Muscle of arm (tissue), 12 donors: ENCODE measurements around the gene IL25. TPM values are rescaled to one million over a fixed set of nuclear protein-coding genes. Genes with fewer than 3 reads are reported as not detected.

Source experiments
- polyA plus RNA-seq, 12 donors: library from polyadenylated mRNA; unstranded; fragments of 120-200 nt; gene quantifications; one replicate each; pipeline ENCODE4 v1.2.1, GENCODE V29; 2013; ENCODE audit not compliant: insufficient read length in 12 of 12

The IL25 gene
- polyA plus RNA-seq, 12 donors: not detected

Other genes with a start within 250 kb of the IL25 start
- gene SLC7A8, start 189.1 kb upstream of the IL25 start, polyA plus RNA-seq: 10 to 100 TPM in 2 of 12 donors, 1 to 10 TPM in 9, not detected in 1; 2.6 to 29.0 (median 4.2) TPM
- gene RNF212B, start 134.9 kb upstream of the IL25 start, polyA plus RNA-seq: under 1 TPM in 3 of 12 donors, not detected in 9; 0.60 to 0.65 (median 0.63) TPM
- gene HOMEZ, start 86.7 kb upstream of the IL25 start, polyA plus RNA-seq: 10 to 100 TPM in 9 of 12 donors, 1 to 10 TPM in 2, not detected in 1; 9.1 to 25.5 (median 10.7) TPM
- gene PPP1R3E, start 70.0 kb upstream of the IL25 start, polyA plus RNA-seq: 10 to 100 TPM in 11 of 12 donors, not detected in 1; 11.7 to 27.1 (median 19.2) TPM
- 10 to 100 TPM in 11 of 12 donors, not detected in 1; 26.0 to 36.9 (median 30.1) TPM for gene BCL2L2, start 66.0 kb upstream of the IL25 start, polyA plus RNA-seq
- gene PABPN1, start 51.4 kb upstream of the IL25 start, polyA plus RNA-seq: 1,000 to 10,000 TPM in 1 of 12 donors, 100 to 1,000 TPM in 7, 10 to 100 TPM in 4; 92.5 to 1,853 (median 109) TPM
- 10 to 100 TPM in 11 of 12 donors, not detected in 1; 14.7 to 29.5 (median 19.7) TPM for gene SLC22A17, start 19.9 kb upstream of the IL25 start, polyA plus RNA-seq
- gene EFS, start 7.6 kb upstream of the IL25 start, polyA plus RNA-seq: 10 to 100 TPM in 11 of 12 donors, not detected in 1; 31.8 to 63.3 (median 48.1) TPM
- gene CMTM5, start 4.2 kb downstream of the IL25 start, polyA plus RNA-seq: 1 to 10 TPM in 8 of 12 donors, under 1 TPM in 2, not detected in 2; 0.52 to 3.6 (median 1.5) TPM
- gene MYH6, start 35.5 kb downstream of the IL25 start, polyA plus RNA-seq: 1 to 10 TPM in 11 of 12 donors, not detected in 1; 2.4 to 8.2 (median 5.4) TPM
- 1,000 to 10,000 TPM in 1 of 12 donors, 100 to 1,000 TPM in 11; 205 to 1,002 (median 674) TPM for gene MYH7, start 62.9 kb downstream of the IL25 start, polyA plus RNA-seq
- gene NGDN, start 96.9 kb downstream of the IL25 start, polyA plus RNA-seq: 10 to 100 TPM in 11 of 12 donors, not detected in 1; 32.3 to 55.6 (median 40.1) TPM
- gene ZFHX2, start 179.0 kb downstream of the IL25 start, polyA plus RNA-seq: 1 to 10 TPM in 9 of 12 donors, under 1 TPM in 2, not detected in 1; 0.89 to 4.0 (median 1.7) TPM
- 10 to 100 TPM in 8 of 12 donors, 1 to 10 TPM in 2, not detected in 2; 8.9 to 14.0 (median 11.1) TPM for gene THTPA, start 183.5 kb downstream of the IL25 start, polyA plus RNA-seq
- 10 to 100 TPM in 11 of 12 donors, not detected in 1; 12.2 to 77.8 (median 15.3) TPM for gene AP1G2, start 195.0 kb downstream of the IL25 start, polyA plus RNA-seq
- gene JPH4, start 206.0 kb downstream of the IL25 start, polyA plus RNA-seq: 10 to 100 TPM in 1 of 12 donors, 1 to 10 TPM in 2, under 1 TPM in 8, not detected in 1; 0.33 to 13.6 (median 0.63) TPM